Activated T-helper 2 cell treated with anti-CD3 and anti-CD28 coated beads, Interferon-gamma antibody, Interleukin-2, Interleukin-4, amounts not matched to agents 10 μg/mL and 5 μg/mL and 100 μg/mL, durations not matched to agents 14 hours and 24 hours and 36 hours (primary cell): ENCODE measurements around the gene SERINC3. TPM values are rescaled to one million over a fixed set of nuclear protein-coding genes. Genes with fewer than 3 reads are reported as not detected.
A peak's percentile ranks its signal among the peaks of the same experiment; 100 is the strongest.

ENCODE experiments used
- DNase-seq: peaks from one replicate; pipeline ENCODE4 v3.0.0; 2021; ENCODE audit warnings: low spot score
- H3K27ac Mint-ChIP-seq: one replicate; pipeline ENCODE4 v1.8.0; 2021; ENCODE audit warnings: mixed read lengths
- H3K27me3 Mint-ChIP-seq: one replicate; pipeline ENCODE4 v1.8.0; 2021; ENCODE audit warnings: low read depth, mixed read lengths
- H3K36me3 Mint-ChIP-seq: one replicate; pipeline ENCODE4 v1.8.0; 2021; ENCODE audit warnings: low read depth, mixed read lengths
- H3K4me1 Mint-ChIP-seq: one replicate; pipeline ENCODE4 v1.8.0; 2021; ENCODE audit warnings: low read depth, mixed read lengths
- H3K4me3 Mint-ChIP-seq: one replicate; pipeline ENCODE4 v1.8.0; 2021; ENCODE audit warnings: low read depth, mild to moderate bottlenecking, moderate library complexity, mixed read lengths
- H3K9me3 Mint-ChIP-seq: one replicate; pipeline ENCODE4 v1.8.0; 2021; ENCODE audit warnings: mixed read lengths
- intact Hi-C: fragments of 100-400 bp; cut with micrococcal nuclease; formaldehyde crosslinking; loops from one replicate; pipeline ENCODE4 v1.15.1; 2023
- total RNA-seq: library from RNA; stranded (reverse); gene quantifications from 2 replicates; pipeline ENCODE4 v1.2.3, GENCODE V29; 2022

The SERINC3 gene
- total RNA-seq, 1 donor from 2014 or later = 51.2 TPM

DNA sequence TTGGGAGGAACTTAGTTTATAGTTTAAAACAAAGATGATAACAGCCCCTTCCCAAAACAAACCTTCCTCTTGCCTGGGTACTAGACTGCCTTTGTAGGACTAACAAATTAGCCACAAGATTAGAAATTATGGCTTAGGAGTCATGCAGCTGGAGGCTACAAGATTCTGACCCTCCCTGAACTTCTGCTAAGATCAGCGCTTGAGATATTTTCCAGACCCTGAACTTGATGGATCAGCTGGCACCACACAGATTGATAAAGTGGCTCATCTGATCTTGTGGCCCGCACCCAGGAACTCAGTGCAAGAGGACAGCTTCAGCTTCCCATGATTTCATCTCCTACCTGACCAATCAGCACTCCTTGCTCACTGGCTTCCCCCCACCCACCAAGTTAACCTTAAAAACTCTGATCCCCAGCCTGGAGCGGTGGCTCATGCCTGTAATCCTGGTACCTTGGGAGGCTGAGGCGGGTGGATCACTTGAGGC is 5.9 kb upstream of the SERINC3 start:
- no peaks in the 10 kb centered on the region for H3K27me3 Mint-ChIP-seq
- intact Hi-C loops = no loop called here

DNA sequence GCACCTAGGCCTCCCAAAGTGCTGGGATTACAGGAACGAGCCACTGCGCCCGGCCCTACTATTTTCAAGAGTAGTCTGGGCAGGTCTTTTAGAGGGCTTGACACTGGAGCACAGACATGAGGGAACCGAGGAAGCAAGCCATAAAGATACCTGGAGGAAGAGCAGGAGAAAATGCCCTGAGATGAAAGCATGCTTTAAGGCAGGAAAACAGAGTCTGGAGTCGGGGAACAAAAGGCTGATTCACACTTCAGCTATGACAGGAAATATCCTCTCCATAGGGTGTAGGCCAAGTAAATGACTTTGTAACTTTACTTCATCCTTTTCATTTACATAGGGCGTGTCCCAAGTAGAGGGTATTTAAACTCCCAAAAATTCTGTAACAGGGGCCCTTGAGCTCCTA is 4.3 kb upstream of the SERINC3 start:
- no peak overlapping the region for H3K27ac Mint-ChIP-seq

More for the DNA sequence above, 5.9 kb upstream of the SERINC3 start:
- H3K9me3 Mint-ChIP-seq = no peaks in the 10 kb centered on the region
- peaks cover 3% of the 10 kb centered on the region for H3K4me1 Mint-ChIP-seq
- no peak overlapping the region for H3K27ac Mint-ChIP-seq
- no peak for DNase-seq
- H3K4me3 Mint-ChIP-seq = no peak overlapping the region
- H3K36me3 Mint-ChIP-seq = no peaks in the 10 kb centered on the region

DNA sequence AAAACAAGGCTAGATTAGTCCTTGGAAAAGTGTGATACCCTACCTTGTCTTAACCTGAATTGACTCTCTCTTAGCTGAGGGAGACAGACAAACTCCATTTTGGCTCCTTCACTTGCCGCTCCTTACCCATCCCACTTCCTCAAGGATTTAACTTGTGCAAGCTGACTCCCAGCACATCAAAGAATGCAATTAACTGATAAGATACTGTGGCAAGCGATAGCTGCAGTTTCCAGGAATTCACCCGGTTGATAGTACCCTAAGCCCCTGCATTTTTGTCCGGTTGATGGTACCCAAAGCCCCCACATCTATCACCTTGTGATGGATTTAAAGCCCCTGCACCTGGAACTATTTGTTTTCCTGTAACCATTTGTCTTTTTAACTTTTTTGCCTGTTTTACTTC is 1.9 kb upstream of the SERINC3 start:
- Mint-ChIP-seq H3K27me3 (no peaks in the 10 kb centered on the region), H3K9me3 (no peaks in the 10 kb centered on the region), H3K27ac (no peak overlapping the region), H3K4me3 (no peak overlapping the region), H3K4me1 (peaks cover 27% of the 10 kb centered on the region), H3K36me3 (peaks cover 9% of the 10 kb centered on the region)
- intact Hi-C loops = loop anchor here (2.0 kb wide), 1 partner anchor 47 kb away; no protein-coding TSS in a partner anchor
- no peak for DNase-seq

More for the DNA sequence above, 4.3 kb upstream of the SERINC3 start:
- intact Hi-C loops = no loop called here
- H3K4me3 Mint-ChIP-seq = no peak overlapping the region
- H3K9me3 Mint-ChIP-seq = no peaks in the 10 kb centered on the region
- no peaks in the 10 kb centered on the region for H3K36me3 Mint-ChIP-seq
- H3K4me1 Mint-ChIP-seq = peaks cover 11% of the 10 kb centered on the region
- no peak for DNase-seq
- H3K27me3 Mint-ChIP-seq = no peaks in the 10 kb centered on the region

DNA sequence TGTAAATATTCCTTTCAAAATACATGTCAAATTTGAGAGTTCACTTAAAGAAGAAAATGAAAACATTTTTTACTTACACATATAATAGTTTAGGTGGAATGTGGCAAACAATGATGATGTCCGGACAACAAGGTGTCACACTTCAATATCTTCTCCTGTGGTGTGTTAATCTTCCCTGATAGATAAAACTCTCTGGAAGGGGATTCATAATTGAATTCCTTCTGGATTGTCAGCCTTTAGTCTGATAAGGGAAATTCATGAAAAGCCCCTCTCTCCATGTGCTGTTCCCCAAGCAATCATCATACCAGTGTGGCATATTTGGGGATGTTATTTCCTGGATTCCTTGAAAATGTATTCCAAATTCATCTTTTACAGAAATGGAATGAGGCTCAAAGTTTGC is 971 bp upstream of the SERINC3 start:
- peaks cover 11% of the 10 kb centered on the region for H3K36me3 Mint-ChIP-seq
- peaks cover 30% of the 10 kb centered on the region for H3K4me1 Mint-ChIP-seq
- H3K27ac Mint-ChIP-seq = peak overlapping the region; percentile 9
- peak overlapping the region; percentile 40 for H3K4me3 Mint-ChIP-seq
- H3K27me3 Mint-ChIP-seq = no peaks in the 10 kb centered on the region
- intact Hi-C loops = loop anchor here (1.0 to 2.0 kb wide), 2 partner anchors 46 to 87 kb away; no protein-coding TSS in a partner anchor
- DNase-seq = no peak
- no peaks in the 10 kb centered on the region for H3K9me3 Mint-ChIP-seq

DNA sequence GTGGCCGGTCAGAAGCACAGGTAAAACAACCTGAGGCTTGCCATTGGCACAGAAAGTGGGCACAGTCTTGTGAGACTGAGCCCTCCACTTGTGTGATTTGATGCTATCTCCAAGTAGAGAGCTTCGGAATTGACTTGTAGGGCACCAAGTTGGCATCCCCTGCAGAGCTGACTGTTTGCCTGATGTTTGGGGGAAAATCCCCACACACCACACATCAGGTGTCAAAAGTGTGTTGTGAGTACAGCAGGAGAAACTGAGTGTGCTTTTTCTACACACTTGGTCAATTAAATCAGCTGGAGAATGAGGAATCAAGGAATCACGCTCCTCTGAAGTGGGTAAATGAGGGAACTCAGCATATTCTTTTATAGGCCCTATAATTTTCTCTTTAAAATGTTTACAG is 989 bp downstream of the SERINC3 start:
- Mint-ChIP-seq H3K27ac (peak overlapping the region; percentile 50), H3K36me3 (peaks cover 15% of the 10 kb centered on the region), H3K27me3 (no peaks in the 10 kb centered on the region), H3K4me3 (peak overlapping the region; percentile 81), H3K9me3 (no peaks in the 10 kb centered on the region), H3K4me1 (peaks cover 38% of the 10 kb centered on the region)
- no peak for DNase-seq
- intact Hi-C loops = no loop called here

DNA sequence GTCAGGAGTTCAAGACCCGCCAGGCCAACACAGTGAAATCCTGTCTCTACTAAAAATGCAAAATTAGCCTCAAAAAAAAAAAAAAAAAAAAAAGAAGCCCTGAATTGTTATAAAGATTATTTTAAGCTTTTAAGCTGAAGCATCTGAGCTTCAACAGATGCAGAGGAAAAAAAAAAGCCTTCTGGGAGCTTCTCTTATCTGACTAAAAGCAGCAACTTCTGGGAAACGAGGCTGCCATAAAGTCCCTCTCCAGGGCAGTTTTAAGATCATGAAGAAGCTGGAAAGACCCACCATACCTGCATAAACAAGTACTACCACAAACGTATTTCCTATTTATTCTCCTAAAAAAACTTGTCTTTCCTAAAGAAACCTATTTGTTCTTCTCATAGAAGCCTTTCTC is 3.6 kb downstream of the SERINC3 start:
- H3K4me3 Mint-ChIP-seq = no peak overlapping the region

DNA sequence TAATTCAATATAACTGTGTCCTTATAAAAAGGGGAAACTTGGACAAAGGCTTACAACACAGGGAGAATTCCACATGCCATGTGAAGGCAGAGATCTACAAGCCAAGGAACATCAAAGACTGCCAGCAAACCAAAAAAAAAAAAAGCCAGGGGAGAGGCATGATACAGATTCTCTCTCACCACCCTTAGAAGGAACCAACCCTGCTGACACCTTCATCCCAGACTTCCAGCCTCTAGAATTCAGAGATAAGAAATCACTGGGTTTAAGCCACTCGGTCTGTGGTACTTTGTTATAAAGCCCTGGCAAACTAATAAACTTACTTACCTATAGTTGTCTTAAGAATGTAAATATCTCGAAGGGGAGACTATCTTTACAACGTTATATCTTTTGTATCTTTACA is 4.4 kb downstream of the SERINC3 start:
- Mint-ChIP-seq H3K4me1 (peaks cover 40% of the 10 kb centered on the region), H3K36me3 (peaks cover 30% of the 10 kb centered on the region), H3K27ac (no peak overlapping the region), H3K27me3 (no peaks in the 10 kb centered on the region), H3K9me3 (no peaks in the 10 kb centered on the region), H3K4me3 (no peak overlapping the region)
- intact Hi-C loops = no loop called here
- DNase-seq = no peak

More for the DNA sequence above, 3.6 kb downstream of the SERINC3 start:
- intact Hi-C loops = no loop called here
- Mint-ChIP-seq H3K9me3 (no peaks in the 10 kb centered on the region), H3K36me3 (peaks cover 24% of the 10 kb centered on the region), H3K27ac (peak overlapping the region; percentile 31), H3K27me3 (no peaks in the 10 kb centered on the region), H3K4me1 (peaks cover 44% of the 10 kb centered on the region)
- DNase-seq = no peak

DNA sequence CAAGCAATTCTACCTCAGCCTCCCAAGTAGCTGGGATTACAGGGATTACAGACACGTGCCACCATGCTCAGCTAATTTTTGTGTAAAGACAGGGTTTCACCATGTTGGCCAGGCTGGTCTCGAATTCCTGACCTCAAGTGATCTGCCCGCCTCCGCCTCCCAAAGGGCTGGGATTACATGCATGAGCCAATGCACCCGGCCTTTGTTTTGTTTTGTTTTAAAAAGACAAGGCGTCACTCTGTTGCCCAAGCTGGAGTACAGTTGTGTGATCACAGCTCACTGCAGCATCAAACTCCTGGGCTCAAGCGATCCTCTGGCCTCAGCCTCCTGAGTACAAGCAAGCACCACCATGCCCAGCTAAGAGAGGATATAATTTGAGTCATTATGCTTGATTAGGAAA is 5.4 kb downstream of the SERINC3 start:
- peaks cover 34% of the 10 kb centered on the region for H3K4me1 Mint-ChIP-seq
- intact Hi-C loops = no loop called here
- no peak overlapping the region for H3K4me3 Mint-ChIP-seq
- peaks cover 35% of the 10 kb centered on the region for H3K36me3 Mint-ChIP-seq
- no peaks in the 10 kb centered on the region for H3K27me3 Mint-ChIP-seq
- H3K27ac Mint-ChIP-seq = no peak overlapping the region
- no peaks in the 10 kb centered on the region for H3K9me3 Mint-ChIP-seq
- no peak for DNase-seq

DNA sequence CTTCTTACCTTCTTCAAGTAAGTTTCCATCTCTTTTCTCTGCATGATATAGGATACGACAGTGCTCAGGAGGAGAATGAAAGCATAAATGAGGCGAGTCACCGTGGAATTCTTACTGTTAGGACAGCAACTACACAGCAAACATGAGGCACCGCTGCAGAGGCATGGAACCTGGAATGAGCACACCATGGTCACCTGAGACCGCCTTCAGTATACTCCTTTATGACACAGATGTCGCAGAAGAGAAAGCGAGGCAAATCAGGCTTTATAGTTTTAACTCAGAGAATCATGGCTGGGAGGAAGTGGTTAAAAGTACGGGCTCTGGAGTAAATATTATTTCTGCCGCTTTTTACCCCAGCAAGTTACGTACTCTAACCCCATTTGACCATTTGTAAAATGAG is 8.0 kb downstream of the SERINC3 start:
- Mint-ChIP-seq H3K9me3 (no peaks in the 10 kb centered on the region), H3K4me3 (no peak overlapping the region), H3K4me1 (peaks cover 20% of the 10 kb centered on the region), H3K36me3 (peaks cover 38% of the 10 kb centered on the region), H3K27me3 (no peaks in the 10 kb centered on the region), H3K27ac (no peak overlapping the region)
- intact Hi-C loops = no loop called here
- no peak for DNase-seq

DNA sequence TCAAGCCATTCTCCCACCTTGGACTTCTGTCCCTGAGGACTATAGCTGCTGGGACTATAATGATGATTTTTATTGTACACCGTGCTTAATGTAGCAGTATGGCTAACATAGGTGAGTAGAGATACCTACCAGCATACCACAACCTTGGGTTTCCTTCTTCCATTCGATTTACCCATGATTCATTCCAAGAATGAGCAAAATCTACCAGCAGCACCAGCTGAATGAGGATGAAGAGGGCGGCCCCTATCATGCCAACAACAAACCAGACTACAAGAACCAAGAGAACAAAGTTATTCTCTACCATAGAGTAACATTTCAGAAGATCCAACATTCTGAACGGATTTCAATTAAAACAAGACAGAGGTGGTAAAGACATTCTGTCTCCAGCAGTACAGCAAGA is 12.1 kb downstream of the SERINC3 start:
- peaks cover 48% of the 10 kb centered on the region for H3K36me3 Mint-ChIP-seq

DNA sequence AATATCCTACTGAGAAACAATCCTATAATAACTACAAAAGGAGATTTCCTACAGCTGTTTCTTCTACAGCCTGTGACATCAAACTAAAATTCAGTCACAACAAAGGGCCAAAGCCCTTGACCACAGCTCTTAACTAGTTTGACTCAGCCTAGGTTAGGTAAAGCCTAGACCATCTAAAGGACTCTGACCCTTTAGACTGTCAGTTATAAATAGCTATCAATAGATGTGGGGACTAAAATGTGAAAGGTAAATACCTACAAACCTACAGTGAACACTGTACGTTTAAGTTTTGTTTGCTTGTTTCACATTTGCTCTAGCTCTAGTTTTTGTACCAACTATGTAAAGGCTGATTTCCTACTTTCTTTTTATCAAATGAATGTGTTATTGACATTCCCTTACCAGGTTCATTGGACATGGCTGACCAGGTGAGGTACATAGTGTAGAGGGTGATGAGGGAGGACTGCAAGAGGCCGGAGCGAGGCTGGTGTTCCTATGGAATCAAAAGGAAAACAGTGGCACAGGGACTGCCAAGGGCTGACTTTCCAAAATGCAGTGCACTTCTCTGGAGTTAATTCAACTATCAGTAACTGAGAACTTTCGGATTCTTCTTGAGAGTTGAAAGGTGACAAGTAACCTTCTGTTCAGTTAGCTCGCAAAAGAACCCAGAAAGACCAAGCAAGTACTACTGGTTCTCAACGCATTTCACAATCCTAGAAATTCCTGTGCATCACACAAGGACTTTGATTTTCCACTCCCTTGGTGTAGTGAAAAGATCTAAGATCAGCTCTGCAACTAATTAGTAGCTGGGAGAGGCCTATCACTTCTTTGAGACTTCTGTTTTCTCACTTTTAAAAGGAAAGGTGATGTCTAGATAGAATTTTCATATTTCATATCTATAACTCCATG is 17.2 kb downstream of the SERINC3 start:
- Mint-ChIP-seq H3K36me3 (peaks cover 62% of the 10 kb centered on the region), H3K27ac (no peak overlapping the region), H3K4me3 (no peak overlapping the region), H3K9me3 (no peaks in the 10 kb centered on the region), H3K27me3 (no peaks in the 10 kb centered on the region), H3K4me1 (no peaks in the 10 kb centered on the region)
- DNase-seq = no peak
- intact Hi-C loops = no loop called here

More for the DNA sequence above, 12.1 kb downstream of the SERINC3 start:
- peaks cover 9% of the 10 kb centered on the region for H3K4me1 Mint-ChIP-seq
- no peaks in the 10 kb centered on the region for H3K27me3 Mint-ChIP-seq
- no peak overlapping the region for H3K4me3 Mint-ChIP-seq
- H3K9me3 Mint-ChIP-seq = no peaks in the 10 kb centered on the region
- DNase-seq = no peak
- no peak overlapping the region for H3K27ac Mint-ChIP-seq
- intact Hi-C loops = no loop called here

DNA sequence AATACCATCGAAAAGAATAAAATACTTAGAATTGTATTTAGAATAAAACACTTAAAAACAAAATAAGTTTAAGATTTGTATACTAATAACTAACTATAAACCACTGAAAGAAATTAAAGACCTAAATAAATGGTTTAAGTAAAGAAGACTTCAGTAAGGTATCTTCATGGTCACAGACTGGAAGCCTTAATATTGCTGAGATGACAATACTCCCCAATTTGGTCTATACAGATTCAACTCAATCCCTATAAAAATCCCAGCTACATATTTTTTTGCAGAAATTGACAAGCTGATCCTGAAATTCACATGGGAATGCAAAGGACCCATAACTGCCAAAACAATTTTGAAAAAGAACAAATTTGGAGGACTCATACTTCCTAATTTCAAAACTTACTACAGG is 18.9 kb downstream of the SERINC3 start:
- Mint-ChIP-seq H3K27me3 (no peaks in the 10 kb centered on the region), H3K36me3 (peaks cover 63% of the 10 kb centered on the region)
- intact Hi-C loops = no loop called here

DNA sequence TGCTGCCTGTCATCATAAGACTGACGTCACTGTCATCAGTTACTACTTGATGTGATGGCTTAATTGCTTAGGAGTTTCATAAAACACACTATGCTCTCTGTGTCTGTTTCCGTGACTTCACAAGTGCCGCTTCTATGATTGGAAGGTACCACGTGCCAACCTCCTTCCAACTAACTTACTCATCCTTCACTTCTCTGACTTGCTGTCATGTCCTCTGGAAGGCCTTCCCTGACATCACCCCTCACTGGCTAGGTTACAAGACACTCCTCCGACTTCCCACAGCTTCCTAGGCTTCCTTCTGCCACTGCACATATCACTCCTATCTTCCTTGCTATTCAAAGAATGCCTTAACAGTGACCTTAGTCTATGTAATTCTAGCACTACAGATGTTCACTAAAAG is 20.4 kb downstream of the SERINC3 start:
- intact Hi-C loops = no loop called here
- H3K4me1 Mint-ChIP-seq = peaks cover 10% of the 10 kb centered on the region
- no peaks in the 10 kb centered on the region for H3K27me3 Mint-ChIP-seq
- H3K9me3 Mint-ChIP-seq = no peaks in the 10 kb centered on the region
- H3K27ac Mint-ChIP-seq = no peak overlapping the region
- DNase-seq = no peak
- H3K4me3 Mint-ChIP-seq = no peak overlapping the region
- peaks cover 67% of the 10 kb centered on the region for H3K36me3 Mint-ChIP-seq

More for the DNA sequence above, 18.9 kb downstream of the SERINC3 start:
- no peak for DNase-seq
- Mint-ChIP-seq H3K9me3 (no peaks in the 10 kb centered on the region), H3K4me1 (no peaks in the 10 kb centered on the region), H3K27ac (no peak overlapping the region), H3K4me3 (no peak overlapping the region)
